ENCODE data around the gene FSCN2.
"Not testable (repeated sequence)": the region's sequence is repeated elsewhere in the genome, so short reads cannot be mapped to it uniquely, and the experiment has no call there.

FSCN2 gene

DNA sequence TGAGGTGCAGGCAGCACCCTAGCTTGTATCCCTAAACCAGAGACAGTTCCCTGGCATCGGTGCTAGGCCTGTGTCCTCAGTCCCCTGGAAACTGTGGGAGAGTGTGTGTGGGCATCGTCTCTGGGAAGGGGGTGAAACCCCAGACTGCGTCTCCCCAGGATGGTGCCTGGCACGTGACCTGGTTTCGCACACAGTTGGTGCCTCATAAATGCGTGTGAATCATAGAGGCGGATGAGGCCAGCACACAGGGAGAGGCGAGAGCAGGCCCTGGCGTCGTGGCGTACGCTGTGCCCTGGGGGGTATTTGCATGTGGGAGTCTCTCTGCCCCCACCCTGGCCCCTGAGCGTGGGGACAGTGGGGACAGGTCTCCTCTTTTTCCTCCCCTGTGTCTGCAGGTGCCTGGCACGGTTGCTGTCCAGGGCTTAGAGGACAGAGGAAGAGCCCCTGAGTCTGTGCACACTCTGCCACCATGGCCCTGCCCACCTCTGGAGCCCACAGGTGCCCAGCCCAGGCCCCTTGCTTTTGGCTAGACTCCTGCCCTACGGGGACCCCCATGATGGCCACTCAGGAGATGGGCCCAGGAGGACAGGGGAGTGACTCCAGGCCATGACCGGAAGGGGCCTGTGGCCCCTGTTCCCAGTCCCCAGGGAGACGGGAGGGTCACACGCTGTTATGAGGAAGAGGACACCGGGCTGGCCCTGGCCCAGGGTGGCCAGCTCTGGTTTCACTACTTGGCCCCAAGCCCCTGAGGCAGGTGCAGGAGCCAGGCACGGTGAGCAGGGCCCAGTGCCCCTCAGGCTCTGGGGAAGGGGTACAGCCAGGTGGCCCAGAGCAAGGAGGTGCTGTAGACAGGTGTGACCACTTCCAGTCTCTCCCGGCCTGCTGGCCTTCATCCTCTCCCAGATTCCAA is 1.3 kb upstream of the FSCN2 start:
- no peak for FAIRE-seq

DNA sequence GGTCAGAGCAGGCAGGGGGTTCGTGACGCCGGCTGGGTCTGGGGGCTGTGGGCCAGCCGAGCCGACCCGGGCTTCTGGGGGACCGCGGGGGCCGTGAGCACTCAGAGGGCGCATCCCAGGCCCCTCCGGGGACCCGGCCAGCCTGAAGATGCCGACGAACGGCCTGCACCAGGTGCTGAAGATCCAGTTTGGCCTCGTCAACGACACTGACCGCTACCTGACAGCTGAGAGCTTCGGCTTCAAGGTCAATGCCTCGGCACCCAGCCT is 140 bp downstream of the FSCN2 start:
- DNase-seq (ENCODE audit: low spot score) = no peak
- no peak for FAIRE-seq

More for the DNA sequence above, 1.3 kb upstream of the FSCN2 start:
- DNase-seq (ENCODE audit: low spot score) = no peak

GRCh38 chr17:81528651-81529436 is 667 bp downstream of the FSCN2 start:
- peak; percentile 74 for FAIRE-seq
- DNase-seq (ENCODE audit: low spot score) = no peak

- peak; percentile 5 for FAIRE-seq
- no peak for DNase-seq (ENCODE audit: low spot score)
These were observed 1.2 kb downstream of the FSCN2 start for GRCh38 chr17:81529437-81529803.

DNA sequence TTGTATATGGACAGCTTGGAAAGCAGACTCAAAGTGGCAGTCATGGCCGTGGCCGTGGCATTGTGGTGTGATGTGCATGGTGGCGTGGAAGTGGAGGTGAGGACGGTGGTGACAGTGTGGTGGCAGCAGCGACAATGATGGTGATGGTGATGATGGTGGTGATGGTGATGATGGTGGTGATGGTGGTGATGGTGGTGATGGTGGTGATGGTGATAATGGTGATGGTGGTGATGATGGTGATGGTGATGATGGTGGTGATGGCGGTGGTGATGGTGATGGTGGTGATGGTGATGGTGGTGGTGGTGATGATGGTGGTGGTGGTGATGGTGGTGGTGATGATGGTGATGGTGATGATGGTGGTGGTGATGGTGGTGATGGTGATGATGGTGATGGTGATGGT is 2.8 kb downstream of the FSCN2 start:
- DNase-seq (ENCODE audit: low spot score); FAIRE-seq: not testable (repeated sequence)

DNA sequence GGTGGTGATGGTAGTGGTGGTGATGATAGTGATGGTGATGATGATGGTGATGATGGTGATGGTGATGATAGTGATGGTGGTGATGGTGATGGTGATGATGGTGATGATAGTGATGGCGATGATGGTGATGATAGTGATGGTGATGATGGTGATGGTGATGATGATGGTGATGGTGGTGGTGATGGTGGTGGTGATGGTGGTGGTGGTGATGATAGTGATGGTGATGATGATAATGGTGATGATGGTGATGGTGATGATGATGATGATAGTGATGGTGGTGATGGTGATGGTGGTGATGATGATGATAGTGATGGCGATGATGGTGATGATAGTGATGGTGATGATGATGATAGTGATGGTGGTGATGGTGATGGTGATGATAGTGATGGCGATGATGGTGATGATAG is 3.8 kb downstream of the FSCN2 start:
- not testable (repeated sequence) for DNase-seq (ENCODE audit: low spot score); FAIRE-seq

- no peak for FAIRE-seq
- no peak for DNase-seq (ENCODE audit: low spot score)
These were observed 4.5 kb downstream of the FSCN2 start for GRCh38 chr17:81532490-81533287.

GRCh38 chr17:81533339-81534141 is 5.4 kb downstream of the FSCN2 start:
- FAIRE-seq = no peak
- DNase-seq (ENCODE audit: low spot score) = no peak

DNA sequence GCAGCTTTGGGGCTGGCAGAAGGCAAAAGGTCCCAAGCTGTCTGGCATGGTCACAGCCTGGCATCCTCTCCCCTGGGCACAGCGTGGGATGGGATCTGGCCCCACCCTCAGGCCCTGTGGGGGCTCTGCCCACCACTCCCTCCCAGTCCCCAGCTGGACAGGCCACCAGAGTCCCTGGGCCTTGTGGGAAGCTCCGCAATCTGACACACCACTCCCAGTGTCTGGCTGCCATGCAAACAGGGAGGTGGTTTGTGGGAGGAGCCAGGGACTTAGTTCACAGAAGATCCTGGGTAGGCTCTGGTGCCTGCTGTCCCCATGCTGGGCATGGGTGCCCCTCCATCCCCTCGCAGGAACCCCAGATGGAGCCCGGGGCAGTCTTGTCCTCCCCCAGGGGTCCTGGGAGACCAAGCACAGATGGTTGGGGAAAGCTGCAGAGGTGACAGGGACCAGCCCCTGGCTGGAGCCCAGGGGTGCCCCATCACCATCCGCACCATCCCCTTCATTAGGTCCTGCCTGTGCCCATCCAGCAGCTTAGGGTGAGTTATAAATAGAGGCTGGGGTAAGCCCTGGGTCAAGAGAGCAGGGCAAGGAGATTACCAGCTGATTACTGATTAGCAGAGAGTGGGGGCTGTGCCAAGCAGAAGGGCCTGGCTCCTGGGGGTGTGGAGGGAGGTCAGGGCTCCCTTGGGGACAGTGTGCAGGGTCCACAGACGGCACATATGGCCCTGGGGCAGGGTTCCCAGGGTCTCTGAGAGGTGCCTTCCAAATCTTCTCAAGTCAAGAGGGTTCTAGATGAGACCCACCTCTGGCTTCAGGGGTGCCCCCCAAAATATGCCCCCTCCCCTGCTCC is 6.2 kb downstream of the FSCN2 start:
- no peak for FAIRE-seq
- no peak for DNase-seq (ENCODE audit: low spot score)

DNA sequence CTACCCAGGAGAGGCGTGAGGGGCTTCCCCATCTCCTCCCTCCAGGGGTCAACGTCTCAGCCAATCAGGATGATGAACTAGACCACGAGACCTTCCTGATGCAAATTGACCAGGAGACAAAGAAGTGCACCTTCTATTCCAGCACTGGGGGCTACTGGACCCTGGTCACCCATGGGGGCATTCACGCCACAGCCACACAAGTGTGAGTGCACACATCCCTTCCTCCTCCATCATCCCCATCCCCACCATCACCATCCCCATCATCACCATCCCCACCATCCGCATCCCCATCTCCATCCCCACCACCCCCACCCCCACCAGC is 6.8 kb downstream of the FSCN2 start:
- DNase-seq (ENCODE audit: low spot score) (no peak), FAIRE-seq (no peak)

GRCh38 chr17:81535480-81536298 is 7.5 kb downstream of the FSCN2 start:
- no peak for FAIRE-seq
- DNase-seq (ENCODE audit: low spot score) = no peak

DNA sequence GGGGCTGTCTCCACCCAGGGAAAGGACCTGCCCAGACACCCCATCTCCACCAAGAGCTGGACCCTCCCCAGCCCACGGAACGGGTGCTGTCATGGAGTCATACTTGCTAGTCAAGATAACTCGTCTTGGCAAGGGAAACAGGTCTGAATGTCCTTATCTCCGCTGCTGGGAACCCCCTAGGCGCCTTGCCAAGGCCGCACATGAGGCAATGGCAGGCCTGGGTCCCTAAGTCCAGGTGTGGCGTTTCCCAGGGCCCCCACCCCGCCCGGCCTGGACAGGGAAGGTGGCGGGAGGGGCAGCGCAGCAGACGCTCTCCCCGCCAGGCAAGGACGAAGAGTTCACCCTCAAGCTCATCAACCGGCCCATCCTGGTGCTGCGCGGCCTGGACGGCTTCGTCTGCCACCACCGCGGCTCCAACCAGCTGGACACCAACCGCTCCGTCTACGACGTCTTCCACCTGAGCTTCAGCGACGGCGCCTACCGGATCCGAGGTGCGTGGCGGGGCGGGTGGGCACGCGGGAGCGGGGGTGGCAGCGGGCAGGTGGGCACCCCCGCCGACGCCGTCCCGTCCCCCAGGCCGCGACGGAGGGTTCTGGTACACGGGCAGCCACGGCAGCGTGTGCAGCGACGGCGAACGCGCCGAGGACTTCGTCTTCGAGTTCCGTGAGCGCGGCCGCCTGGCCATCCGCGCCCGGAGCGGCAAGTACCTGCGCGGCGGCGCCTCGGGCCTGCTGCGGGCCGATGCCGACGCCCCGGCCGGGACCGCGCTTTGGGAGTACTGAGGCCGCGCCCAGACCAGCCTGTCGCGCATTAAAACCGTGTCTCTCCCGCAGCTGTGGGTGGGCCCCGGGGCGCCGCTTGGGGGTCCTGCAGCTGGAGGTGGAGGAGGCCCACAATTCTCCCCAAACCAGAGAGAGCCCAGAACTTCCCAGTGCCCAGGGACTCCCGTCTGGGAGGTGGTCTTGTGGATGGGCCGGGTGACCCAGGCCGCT is 8.4 kb downstream of the FSCN2 start:
- peak; percentile 52 for FAIRE-seq
- DNase-seq (ENCODE audit: low spot score) = no peak

GRCh38 chr17:81537343-81537855 is 9.2 kb downstream of the FSCN2 start:
- FAIRE-seq (peak; percentile 46), DNase-seq (ENCODE audit: low spot score) (peak; percentile 55)

GRCh38 chr17:81537856-81538555 is 9.8 kb downstream of the FSCN2 start:
- FAIRE-seq (peak; percentile 42), DNase-seq (ENCODE audit: low spot score) (no peak)

DNA sequence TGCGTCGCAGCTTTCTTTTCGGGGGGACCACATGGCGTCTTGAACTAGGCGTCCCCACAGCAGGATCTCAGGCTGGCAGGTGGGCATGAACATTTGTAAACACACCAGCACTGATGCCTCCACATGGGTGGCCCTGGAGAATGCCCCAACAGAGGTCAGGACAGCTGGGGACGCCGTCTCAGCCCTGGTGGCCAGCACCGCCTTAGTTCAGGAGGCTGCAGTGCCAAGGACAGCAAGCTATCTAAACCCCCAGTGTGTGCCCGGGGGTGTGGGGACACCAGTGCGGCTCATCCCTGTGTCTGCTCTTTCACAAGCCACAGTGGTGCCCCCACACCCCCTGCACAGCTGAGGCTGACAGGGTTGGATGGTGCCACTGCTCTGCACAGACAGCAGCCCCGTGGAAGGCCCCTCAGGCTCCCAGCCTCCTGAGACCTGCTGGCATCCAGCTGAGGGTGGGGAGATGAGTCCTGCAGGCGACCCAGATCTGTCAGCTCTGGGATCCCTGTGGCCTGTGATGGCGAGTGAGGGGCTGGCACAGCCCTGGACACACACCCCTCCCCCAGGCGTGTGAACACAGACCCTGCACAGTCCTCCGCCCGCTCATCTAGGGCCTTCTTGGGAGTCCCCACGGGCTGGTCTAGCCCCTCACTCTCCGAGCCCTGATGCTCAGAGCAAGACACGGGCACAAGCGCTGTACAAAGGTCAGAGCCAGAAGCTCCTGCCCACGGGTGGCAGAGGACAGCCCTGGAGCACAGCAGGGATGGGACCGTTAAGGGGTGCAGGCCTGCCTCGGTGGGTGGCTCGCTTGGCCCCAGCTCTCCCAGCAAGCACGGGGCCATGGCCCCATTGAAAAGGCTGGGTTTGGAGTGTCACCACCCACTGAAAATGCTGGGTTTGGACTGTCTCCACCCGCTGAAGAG is 10.7 kb downstream of the FSCN2 start:
- FAIRE-seq (peak; percentile 73), DNase-seq (ENCODE audit: low spot score) (no peak)

GRCh38 chr17:81539571-81539900 is 11.4 kb downstream of the FSCN2 start:
- FAIRE-seq = no peak

More at GRCh38 chr17:81539571-81539900, 11.4 kb downstream of the FSCN2 start:
- no peak for DNase-seq (ENCODE audit: low spot score)
